ENCODE measurements around the gene SEMA4G. TPM values are rescaled to one million over a fixed set of nuclear protein-coding genes. Genes with fewer than 3 reads are reported as not detected.

The SEMA4G gene
- total and polyA plus RNA-seq, 2 of the 13 experiments (the other 11 are each of a cell fraction or from before 2014, with no cell fraction given), result 46.2 to 207 TPM

DNA sequence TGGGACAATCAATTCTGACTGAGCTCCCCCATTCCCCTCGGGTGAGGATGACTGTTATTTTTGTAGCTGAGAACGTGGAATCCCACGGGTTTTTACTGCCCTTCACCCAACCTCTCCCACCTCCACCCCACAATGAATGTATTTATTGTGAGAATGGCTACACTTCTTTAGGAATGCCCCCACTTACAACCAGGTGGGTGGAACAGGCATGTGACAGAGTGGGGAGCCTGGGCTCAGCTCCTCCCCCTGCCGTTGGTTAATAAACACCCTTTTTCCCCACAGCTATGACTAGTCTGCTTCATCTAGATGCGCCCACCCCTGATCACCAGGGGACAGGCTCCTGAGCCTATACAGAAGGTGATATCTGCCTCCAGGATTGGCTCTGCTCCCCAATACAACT, 16.0 kb downstream of the SEMA4G start (continued):
- TF ChIP-seq, protein P1, sequence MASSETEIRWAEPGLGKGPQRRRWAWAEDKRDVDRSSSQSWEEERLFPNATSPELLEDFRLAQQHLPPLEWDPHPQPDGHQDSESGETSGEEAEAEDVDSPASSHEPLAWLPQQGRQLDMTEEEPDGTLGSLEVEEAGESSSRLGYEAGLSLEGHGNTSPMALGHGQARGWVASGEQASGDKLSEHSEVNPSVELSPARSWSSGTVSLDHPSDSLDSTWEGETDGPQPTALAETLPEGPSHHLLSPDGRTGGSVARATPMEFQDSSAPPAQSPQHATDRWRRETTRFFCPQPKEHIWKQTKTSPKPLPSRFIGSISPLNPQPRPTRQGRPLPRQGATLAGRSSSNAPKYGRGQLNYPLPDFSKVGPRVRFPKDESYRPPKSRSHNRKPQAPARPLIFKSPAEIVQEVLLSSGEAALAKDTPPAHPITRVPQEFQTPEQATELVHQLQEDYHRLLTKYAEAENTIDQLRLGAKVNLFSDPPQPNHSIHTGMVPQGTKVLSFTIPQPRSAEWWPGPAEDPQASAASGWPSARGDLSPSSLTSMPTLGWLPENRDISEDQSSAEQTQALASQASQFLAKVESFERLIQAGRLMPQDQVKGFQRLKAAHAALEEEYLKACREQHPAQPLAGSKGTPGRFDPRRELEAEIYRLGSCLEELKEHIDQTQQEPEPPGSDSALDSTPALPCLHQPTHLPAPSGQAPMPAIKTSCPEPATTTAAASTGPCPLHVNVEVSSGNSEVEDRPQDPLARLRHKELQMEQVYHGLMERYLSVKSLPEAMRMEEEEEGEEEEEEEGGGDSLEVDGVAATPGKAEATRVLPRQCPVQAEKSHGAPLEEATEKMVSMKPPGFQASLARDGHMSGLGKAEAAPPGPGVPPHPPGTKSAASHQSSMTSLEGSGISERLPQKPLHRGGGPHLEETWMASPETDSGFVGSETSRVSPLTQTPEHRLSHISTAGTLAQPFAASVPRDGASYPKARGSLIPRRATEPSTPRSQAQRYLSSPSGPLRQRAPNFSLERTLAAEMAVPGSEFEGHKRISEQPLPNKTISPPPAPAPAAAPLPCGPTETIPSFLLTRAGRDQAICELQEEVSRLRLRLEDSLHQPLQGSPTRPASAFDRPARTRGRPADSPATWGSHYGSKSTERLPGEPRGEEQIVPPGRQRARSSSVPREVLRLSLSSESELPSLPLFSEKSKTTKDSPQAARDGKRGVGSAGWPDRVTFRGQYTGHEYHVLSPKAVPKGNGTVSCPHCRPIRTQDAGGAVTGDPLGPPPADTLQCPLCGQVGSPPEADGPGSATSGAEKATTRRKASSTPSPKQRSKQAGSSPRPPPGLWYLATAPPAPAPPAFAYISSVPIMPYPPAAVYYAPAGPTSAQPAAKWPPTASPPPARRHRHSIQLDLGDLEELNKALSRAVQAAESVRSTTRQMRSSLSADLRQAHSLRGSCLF (CRISPR knock-in tag; IDR thresholded peaks at IDR 0.05; ENCODE audit: borderline replicate concordance), result 0 out of 2 replicates have a peak, but pooled peaks have one; percentile 45
- TF ChIP-seq MAZ (IDR thresholded peaks at IDR 0.05; ENCODE audit: borderline replicate concordance, low read depth, low read length) (no peak), MAZ (CRISPR knock-in tag; IDR thresholded peaks at IDR 0.05; ENCODE audit: low read depth) (no peak), NR2F1 (CRISPR knock-in tag; IDR thresholded peaks at IDR 0.05) (no peak), SKI (IDR thresholded peaks at IDR 0.05; ENCODE audit: partially characterized antibody) (no peak), ZNF468 (CRISPR knock-in tag; IDR thresholded peaks at IDR 0.05) (no peak), CAMTA2 (CRISPR knock-in tag; IDR thresholded peaks at IDR 0.05; ENCODE audit: borderline replicate concordance) (no peak), ZNF543 (CRISPR knock-in tag; IDR thresholded peaks at IDR 0.05) (no peak), DNMT1 (CRISPR knock-in tag; IDR thresholded peaks at IDR 0.05) (no peak), BRD4 (CRISPR knock-in tag; IDR thresholded peaks at IDR 0.05) (no peak), HMG20A (CRISPR knock-in tag; IDR thresholded peaks at IDR 0.05; ENCODE audit: borderline replicate concordance) (no peak), CHCHD3 (CRISPR knock-in tag; IDR thresholded peaks at IDR 0.05) (no peak), ZNF546 (CRISPR knock-in tag; conservative IDR thresholded peaks at IDR 0.05) (no peak), ZNF614 (CRISPR knock-in tag; IDR thresholded peaks at IDR 0.05; ENCODE audit: borderline replicate concordance) (no peak)
- TF ChIP-seq, protein P2, sequence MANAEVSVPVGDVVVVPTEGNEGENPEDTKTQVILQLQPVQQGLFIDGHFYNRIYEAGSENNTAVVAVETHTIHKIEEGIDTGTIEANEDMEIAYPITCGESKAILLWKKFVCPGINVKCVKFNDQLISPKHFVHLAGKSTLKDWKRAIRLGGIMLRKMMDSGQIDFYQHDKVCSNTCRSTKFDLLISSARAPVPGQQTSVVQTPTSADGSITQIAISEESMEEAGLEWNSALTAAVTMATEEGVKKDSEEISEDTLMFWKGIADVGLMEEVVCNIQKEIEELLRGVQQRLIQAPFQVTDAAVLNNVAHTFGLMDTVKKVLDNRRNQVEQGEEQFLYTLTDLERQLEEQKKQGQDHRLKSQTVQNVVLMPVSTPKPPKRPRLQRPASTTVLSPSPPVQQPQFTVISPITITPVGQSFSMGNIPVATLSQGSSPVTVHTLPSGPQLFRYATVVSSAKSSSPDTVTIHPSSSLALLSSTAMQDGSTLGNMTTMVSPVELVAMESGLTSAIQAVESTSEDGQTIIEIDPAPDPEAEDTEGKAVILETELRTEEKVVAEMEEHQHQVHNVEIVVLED (CRISPR knock-in tag; IDR thresholded peaks at IDR 0.05; ENCODE audit: borderline replicate concordance), result no peak
- TF ChIP-seq, protein P3, sequence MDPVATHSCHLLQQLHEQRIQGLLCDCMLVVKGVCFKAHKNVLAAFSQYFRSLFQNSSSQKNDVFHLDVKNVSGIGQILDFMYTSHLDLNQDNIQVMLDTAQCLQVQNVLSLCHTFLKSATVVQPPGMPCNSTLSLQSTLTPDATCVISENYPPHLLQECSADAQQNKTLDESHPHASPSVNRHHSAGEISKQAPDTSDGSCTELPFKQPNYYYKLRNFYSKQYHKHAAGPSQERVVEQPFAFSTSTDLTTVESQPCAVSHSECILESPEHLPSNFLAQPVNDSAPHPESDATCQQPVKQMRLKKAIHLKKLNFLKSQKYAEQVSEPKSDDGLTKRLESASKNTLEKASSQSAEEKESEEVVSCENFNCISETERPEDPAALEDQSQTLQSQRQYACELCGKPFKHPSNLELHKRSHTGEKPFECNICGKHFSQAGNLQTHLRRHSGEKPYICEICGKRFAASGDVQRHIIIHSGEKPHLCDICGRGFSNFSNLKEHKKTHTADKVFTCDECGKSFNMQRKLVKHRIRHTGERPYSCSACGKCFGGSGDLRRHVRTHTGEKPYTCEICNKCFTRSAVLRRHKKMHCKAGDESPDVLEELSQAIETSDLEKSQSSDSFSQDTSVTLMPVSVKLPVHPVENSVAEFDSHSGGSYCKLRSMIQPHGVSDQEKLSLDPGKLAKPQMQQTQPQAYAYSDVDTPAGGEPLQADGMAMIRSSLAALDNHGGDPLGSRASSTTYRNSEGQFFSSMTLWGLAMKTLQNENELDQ (CRISPR knock-in tag; IDR thresholded peaks at IDR 0.05; ENCODE audit: borderline replicate concordance), result no peak
- TF ChIP-seq, protein P4, sequence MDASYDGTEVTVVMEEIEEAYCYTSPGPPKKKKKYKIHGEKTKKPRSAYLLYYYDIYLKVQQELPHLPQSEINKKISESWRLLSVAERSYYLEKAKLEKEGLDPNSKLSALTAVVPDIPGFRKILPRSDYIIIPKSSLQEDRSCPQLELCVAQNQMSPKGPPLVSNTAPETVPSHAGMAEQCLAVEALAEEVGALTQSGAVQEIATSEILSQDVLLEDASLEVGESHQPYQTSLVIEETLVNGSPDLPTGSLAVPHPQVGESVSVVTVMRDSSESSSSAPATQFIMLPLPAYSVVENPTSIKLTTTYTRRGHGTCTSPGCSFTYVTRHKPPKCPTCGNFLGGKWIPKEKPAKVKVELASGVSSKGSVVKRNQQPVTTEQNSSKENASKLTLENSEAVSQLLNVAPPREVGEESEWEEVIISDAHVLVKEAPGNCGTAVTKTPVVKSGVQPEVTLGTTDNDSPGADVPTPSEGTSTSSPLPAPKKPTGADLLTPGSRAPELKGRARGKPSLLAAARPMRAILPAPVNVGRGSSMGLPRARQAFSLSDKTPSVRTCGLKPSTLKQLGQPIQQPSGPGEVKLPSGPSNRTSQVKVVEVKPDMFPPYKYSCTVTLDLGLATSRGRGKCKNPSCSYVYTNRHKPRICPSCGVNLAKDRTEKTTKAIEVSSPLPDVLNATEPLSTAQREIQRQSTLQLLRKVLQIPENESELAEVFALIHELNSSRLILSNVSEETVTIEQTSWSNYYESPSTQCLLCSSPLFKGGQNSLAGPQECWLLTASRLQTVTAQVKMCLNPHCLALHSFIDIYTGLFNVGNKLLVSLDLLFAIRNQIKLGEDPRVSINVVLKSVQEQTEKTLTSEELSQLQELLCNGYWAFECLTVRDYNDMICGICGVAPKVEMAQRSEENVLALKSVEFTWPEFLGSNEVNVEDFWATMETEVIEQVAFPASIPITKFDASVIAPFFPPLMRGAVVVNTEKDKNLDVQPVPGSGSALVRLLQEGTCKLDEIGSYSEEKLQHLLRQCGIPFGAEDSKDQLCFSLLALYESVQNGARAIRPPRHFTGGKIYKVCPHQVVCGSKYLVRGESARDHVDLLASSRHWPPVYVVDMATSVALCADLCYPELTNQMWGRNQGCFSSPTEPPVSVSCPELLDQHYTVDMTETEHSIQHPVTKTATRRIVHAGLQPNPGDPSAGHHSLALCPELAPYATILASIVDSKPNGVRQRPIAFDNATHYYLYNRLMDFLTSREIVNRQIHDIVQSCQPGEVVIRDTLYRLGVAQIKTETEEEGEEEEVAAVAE (CRISPR knock-in tag; IDR thresholded peaks at IDR 0.05; ENCODE audit: borderline replicate concordance), result no peak
